Spleen (tissue), 7 donors: ENCODE measurements around the gene AQP12A.

Experiments used
- CTCF ChIP-seq, 11 experiments: fragments of 200-600 bp in 7 of 11; fragments of 450-650 bp in 4 of 11; sonication (generic) in 4 of 11; IDR thresholded peaks in 8 of 11; conservative IDR thresholded peaks in 3 of 11; 1 replicate in 7 of 11; 2 replicates in 4 of 11; pipeline versions ENCODE4 v1.4.0 to v1.8.0; 2016 to 2021; ENCODE audit warnings: antibody characterized with exemption in 11 of 11, inconsistent platforms in 4 of 11, mild to moderate bottlenecking in 1 of 11
- POLR2A ChIP-seq, 3 donors: fragments of 450-650 bp; IDR thresholded peaks; one replicate each; pipeline ENCODE4 v1.5.1; 2017; ENCODE audit warnings: antibody characterized with exemption in 3 of 3, mild to moderate bottlenecking in 1 of 3
- donor health status: DM: no; HTN: no; CAD: no; lungs with moderate emphysema.
- donor health status: DM: no; HTN: no; CAD: no.
- donor health status: DM: no; HTN: no; CAD: no.

GRCh38 chr2:240746671-240747070 is 55.0 kb downstream of the AQP12A start:
- TF ChIP-seq CTCF (IDR thresholded peaks at IDR 0.05 in 8 of 11, conservative IDR thresholded peaks at IDR 0.05 in 3 of 11) (no peak), POLR2A (IDR thresholded peaks at IDR 0.05) (no peak)
